Kasumi-1 (cell line): ENCODE data around the gene KCNQ2.
A peak's percentile ranks its signal among the peaks of the same experiment; 100 is the strongest.

ENCODE experiments used
- DNase-seq, 2 experiments: peaks; one replicate each; lab custom pipeline; 2025; lab: John Stamatoyannopoulos, UW

Gene KCNQ2

GRCh38 chr20:63501818-63502670 lies 29.6 kb upstream of the KCNQ2 start:
- DNase-seq, result no peak

GRCh38 chr20:63500902-63501817 lies 28.7 kb upstream of the KCNQ2 start:
- no peak for DNase-seq

GRCh38 chr20:63500151-63500901 lies 27.9 kb upstream of the KCNQ2 start:
- DNase-seq, result no peak

DNA sequence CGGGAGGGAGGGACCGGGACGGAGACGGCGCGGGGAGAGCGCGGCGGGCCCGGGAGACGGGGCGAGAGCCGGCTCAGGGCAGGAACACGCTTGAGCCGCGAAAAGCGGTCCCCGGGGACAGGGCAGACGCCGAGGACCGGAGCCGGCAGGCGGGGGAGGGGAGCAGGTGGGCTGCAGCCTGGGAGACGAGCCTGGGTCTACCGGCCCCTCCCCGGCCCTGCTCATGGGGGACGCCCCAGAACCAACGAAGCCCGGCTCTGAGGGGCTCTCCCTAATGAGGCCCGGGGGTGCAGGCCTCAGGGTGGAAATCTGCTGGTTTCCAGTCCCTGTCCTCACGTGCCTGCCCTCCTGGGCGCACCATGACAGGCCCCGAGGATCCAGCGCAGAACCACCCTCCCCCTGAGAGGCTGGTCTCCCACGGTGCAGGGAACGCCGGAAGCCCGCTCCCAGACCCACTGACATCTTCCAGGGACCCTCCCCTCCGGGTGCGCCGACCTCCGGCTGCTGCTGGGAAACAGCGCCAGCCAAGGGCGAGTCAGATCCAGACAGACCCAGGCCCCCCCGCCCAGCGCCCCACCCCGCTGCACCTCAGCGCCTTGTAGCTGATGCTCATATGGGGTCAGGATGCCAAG lies 27.0 kb upstream of the KCNQ2 start:
- DNase-seq, result no peak

DNA sequence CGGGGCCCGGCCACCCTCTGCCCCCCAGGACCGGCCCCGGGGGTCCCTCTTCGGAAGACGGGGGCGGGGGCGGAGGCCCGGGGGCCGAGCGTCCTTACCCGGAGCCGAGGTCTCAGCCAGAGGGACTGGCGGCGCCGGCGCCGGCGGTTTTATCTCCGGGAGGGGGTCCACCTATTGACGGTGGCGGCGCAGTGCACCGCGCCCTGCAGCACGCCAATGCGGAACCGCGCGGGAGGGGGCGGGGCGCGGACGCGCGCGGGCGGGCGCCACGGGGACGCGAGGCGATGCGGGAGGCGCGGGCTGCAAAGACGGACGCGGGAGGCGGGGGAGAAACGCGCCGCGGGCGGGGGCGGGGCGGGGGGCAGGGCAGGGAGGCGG lies 26.5 kb upstream of the KCNQ2 start, which contains the start of gene EEF1A2:
EEF1A2 (minus strand) TSS at position 124 of the 378 bp plus-strand sequence. CDS start 1,320 bp downstream, outside the sequence.
- no peak for DNase-seq

- no peak for DNase-seq
Measured at GRCh38 chr20:63497946-63498935, 25.8 kb upstream of the KCNQ2 start.

GRCh38 chr20:63497138-63497945 lies 24.9 kb upstream of the KCNQ2 start:
- DNase-seq, result no peak

DNA sequence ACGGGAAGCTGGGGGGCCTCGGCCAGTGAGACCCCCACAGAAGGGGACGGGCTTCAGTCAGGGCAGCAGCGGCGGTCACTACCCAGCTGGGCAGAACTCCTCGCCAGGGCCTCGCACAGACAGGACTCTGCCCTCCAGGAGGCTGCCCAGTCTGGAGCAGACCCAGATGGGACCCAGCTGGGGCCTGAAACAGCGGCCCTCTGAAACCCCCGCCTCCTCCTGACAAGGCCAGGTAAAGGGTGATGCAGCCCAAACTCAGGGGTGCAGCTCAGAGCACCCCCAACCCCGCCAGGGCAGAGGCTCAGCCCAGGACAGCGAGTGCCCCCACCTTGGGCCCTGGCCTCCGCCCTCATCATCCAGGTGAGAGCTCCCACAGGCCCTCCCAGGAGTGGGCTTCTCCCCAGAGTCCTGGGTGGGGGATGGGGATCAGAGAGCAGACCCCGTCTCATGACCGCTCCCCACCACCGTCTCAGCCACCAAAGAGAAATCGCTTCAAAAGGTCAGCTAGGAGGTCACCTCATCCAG lies 24.2 kb upstream of the KCNQ2 start:
- no peak for DNase-seq

GRCh38 chr20:63495741-63496595 lies 23.5 kb upstream of the KCNQ2 start:
- DNase-seq, result peak; percentile 13 to 27

- no peak for DNase-seq
Measured at GRCh38 chr20:63495167-63495720, 22.8 kb upstream of the KCNQ2 start.

DNA sequence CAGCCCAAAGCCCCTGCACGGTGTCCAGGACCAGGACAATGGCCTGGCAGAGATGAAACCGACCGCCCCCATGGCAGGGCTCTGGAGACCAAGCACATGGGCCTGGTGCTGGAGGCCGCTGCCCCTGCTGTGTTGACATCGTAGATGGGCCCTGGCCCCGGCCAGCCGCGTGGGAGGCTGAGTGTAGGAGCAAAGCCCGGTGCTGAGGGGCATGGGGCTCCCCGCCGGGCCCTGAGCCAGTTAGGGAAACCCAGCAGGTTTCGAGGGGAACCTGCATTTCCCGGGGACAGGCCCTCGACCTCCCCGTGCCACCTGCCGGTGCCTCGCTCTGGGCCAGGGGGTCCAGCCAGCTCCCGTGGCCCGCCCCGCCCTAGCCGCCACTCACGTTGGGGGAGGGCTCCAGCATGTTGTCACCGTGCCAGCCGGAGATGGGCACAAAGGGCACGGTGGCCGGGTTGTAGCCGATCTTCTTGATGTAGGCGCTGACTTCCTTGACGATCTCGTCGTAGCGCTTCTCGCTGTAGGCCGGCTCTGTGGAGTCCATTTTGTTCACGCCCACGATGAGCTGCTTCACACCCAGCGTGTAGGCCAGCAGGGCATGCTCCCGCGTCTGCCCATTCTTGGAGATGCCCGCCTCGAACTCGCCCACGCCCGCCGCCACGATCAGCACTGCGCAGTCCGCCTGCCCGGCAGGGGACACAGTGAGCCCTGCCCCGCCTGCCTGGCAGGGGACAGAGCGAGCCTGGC lies 22.1 kb upstream of the KCNQ2 start:
- no peak for DNase-seq

- no peak for DNase-seq
Measured at GRCh38 chr20:63494084-63494419, 21.6 kb upstream of the KCNQ2 start.

DNA sequence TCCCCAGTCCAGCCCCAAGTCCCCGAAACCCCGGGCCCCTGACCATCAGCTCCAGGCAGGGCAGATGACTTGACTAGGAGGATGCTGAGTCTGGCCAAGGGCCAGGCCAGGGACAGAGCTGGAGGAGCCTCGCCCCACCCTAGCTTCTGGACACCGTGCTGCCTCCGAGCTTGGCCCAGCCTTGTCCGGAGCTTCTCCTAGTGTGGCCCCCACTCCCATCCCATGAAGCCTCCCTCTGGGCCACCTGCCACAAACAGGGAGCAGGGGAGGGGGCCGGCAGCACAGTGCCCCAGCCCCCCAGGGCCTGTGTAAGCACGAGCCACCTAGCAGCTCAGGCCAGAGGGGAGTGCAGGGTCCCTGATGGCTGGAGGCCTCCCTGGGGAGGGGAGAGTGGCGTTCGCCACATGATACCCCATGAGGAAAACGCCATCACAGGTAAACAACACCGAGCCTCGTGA lies 21.1 kb upstream of the KCNQ2 start:
- no peak for DNase-seq

- DNase-seq, result no peak
Measured at GRCh38 chr20:63492982-63493381, 20.5 kb upstream of the KCNQ2 start.

GRCh38 chr20:63492518-63492917 lies 20.1 kb upstream of the KCNQ2 start:
- DNase-seq, result no peak

DNA sequence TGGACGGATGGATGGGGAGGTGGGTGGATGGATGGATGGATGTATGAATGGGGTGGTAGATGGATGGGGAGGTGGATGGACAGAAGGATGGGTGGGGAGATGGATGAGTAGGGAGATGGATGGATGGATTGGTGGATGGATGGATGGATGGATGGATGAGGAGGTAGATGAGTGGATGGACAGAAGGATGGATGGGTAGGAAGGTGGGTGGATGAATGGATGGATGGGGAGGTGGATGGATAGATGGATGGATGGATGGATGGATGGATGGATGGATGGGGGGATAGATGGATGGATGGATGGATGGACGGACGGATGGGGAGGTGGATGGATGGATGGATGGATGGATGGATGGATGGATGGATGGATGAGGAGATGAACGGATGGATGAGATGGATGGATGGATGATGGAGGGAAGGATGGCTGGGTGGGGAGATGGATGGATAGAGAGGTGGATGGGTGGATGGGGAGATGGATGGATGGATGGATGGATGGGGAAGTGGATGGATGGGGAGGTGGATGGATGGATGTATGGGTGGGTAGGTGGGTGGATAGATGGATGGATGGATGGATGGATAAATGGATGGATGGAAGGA lies 19.3 kb upstream of the KCNQ2 start:
- no peak for DNase-seq

DNA sequence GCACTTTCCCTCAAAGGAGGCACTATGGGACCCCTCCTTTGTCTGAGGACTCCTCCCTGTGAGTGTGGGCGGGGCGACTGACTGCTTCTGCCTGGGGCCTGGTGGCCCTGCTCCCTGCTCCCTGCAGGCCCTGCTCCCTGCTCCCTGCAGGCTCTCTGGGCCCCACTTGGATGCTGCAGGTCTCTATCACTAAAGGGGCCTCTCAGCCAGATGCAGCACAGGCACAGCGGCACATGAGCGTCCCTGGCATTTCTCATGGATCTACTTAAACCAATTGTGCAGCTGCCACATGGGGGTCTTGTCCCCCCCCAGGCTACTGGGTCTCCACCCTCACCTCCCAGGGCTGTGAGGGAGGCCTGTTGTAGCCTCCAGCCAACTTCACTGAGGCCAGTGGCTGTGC lies 18.6 kb upstream of the KCNQ2 start:
- no peak for DNase-seq
